K562 (cell line): ENCODE results near the gene TBRG4. TPM values are rescaled to one million over a fixed set of nuclear protein-coding genes. Genes with fewer than 3 reads are reported as not detected.
A peak's percentile ranks its signal among the peaks of the same experiment; 100 is the strongest.

ENCODE experiments used
- ATAC-seq: fragments of 200-7000 bp; cut with Tn5 transposase; 3 replicates; pipeline ENCODE4 v1.9.1; 2020; ENCODE audit warnings: moderate library complexity
- BruUV-seq: library from RNA; stranded (reverse); fragments of 400-500 nt; replicated peaks from 2 replicates; lab custom pipeline; 2021; lab: Mats Ljungman, UMichigan
- CTCF ChIA-PET: fragments of 300-600 bp; formaldehyde crosslinking; extraction: SDS; loops from one replicate; lab custom pipeline; 2021; ENCODE audit warnings: low intra/inter-chr PET ratio; lab: Yijun Ruan, JAX
- POLR2A ChIA-PET: fragments of 300-600, 350-650 bp; sonication (Branson Sonifier 250); formaldehyde crosslinking; extraction: SDS; loops from one replicate; lab custom pipeline; 2021; ENCODE audit warnings: antibody characterized with exemption, inconsistent platforms; lab: Yijun Ruan, JAX
- DNase-seq, 4 experiments: peaks; one replicate each; pipeline versions ENCODE4 v3.0.0 to v3.0.0-alpha.2; 2011 to 2018; ENCODE audit warnings: low spot score in 3 of 4, mixed read lengths in 3 of 4; ENCODE audit errors: extremely low read depth in 1 of 4
- FAIRE-seq: peaks from 2 replicates; lab custom pipeline; 2011; peaks lifted over from hg19 to GRCh38; lab: Jason Lieb, UNC
- H2AFZ ChIP-seq: 2 replicates; pipeline ENCODE4 v1.6.0; 2011; ENCODE audit warnings: low read depth, low read length, control low read depth, inconsistent platforms
- H3K27ac ChIP-seq: fragments of 200-600 bp; 3 replicates; pipeline ENCODE4 v1.8.0; 2011; ENCODE audit warnings: low read depth, mild to moderate bottlenecking, control low read depth, inconsistent platforms, low read length, moderate library complexity, mixed read lengths; ENCODE audit errors: extremely low read depth
- H3K27me3 ChIP-seq, 2 experiments: fragments of 300-600 bp in 1 of 2; 2 replicates in 1 of 2; 3 replicates in 1 of 2; pipeline versions ENCODE4 v1.6.0 to v1.8.0; 2011; ENCODE audit warnings: inconsistent platforms in 2 of 2, low read length in 2 of 2, mild to moderate bottlenecking in 1 of 2, mixed read lengths in 1 of 2, moderate library complexity in 1 of 2; ENCODE audit not compliant: control insufficient read depth in 2 of 2, insufficient read depth in 2 of 2
- H3K36me3 ChIP-seq: fragments of 300-600 bp; 3 replicates; pipeline ENCODE4 v1.8.0; 2011; ENCODE audit warnings: mild to moderate bottlenecking, low read length, inconsistent platforms; ENCODE audit not compliant: control insufficient read depth, insufficient read depth
- H3K4me1 ChIP-seq, 2 experiments: fragments of 200-600 bp in 1 of 2; replicated peaks in 1 of 2; 2 replicates in 1 of 2; 3 replicates in 1 of 2; pipeline versions ENCODE4 v1.5.1 to v1.8.0; 2011; ENCODE audit warnings: inconsistent platforms in 2 of 2, low read length in 2 of 2, mild to moderate bottlenecking in 1 of 2, mixed read lengths in 1 of 2, moderate library complexity in 1 of 2; ENCODE audit not compliant: control insufficient read depth in 2 of 2, insufficient read depth in 2 of 2
- H3K4me2 ChIP-seq: 2 replicates; pipeline ENCODE4 v1.6.1; 2011; ENCODE audit warnings: low read length, control low read depth, inconsistent platforms, mixed read lengths; ENCODE audit not compliant: insufficient read depth
- H3K4me3 ChIP-seq: fragments of 200-600 bp; sonication (generic), shearing (Covaris generic); 2 replicates; pipeline ENCODE4 v1.5.1; 2016; ENCODE audit warnings: control low read depth, inconsistent platforms
- H3K79me2 ChIP-seq: fragments of 200-600 bp; 3 replicates; pipeline ENCODE4 v1.8.0; 2011; ENCODE audit warnings: low read length, inconsistent platforms; ENCODE audit not compliant: control insufficient read depth, insufficient read depth
- H3K9ac ChIP-seq, 2 experiments: 2 replicates each; pipeline versions ENCODE4 v1.6.0 to v1.6.1; 2011; ENCODE audit warnings: low read depth in 2 of 2, low read length in 2 of 2, control low read depth in 1 of 2, inconsistent platforms in 1 of 2, mild to moderate bottlenecking in 1 of 2, mixed read lengths in 1 of 2; ENCODE audit not compliant: insufficient read depth in 1 of 2
- H3K9me1 ChIP-seq: one replicate; pipeline ENCODE4 v1.6.0; 2011; ENCODE audit warnings: inconsistent platforms, mild to moderate bottlenecking, low read length, moderate library complexity; ENCODE audit not compliant: control insufficient read depth, insufficient read depth
- H3K9me3 ChIP-seq: replicated peaks from 2 replicates; pipeline ENCODE4 v1.5.1; 2011; ENCODE audit warnings: low read depth, low read length, inconsistent platforms; ENCODE audit not compliant: control insufficient read depth, insufficient read depth
- H4K20me1 ChIP-seq: replicated peaks from 2 replicates; pipeline ENCODE4 v1.6.1; 2011; ENCODE audit warnings: low read length, inconsistent platforms, mixed read lengths; ENCODE audit not compliant: control insufficient read depth, insufficient read depth
- ARHGAP35 ChIP-seq: fragments of 450-650 bp; IDR thresholded peaks from 2 replicates; pipeline ENCODE4 v1.6.1; 2018; ENCODE audit not compliant: partially characterized antibody
- CREB5 ChIP-seq: fragments of 250-450 bp; sonication (Bioruptor Pico); IDR thresholded peaks from 2 replicates; pipeline ENCODE4 v1.5.0; 2020; ENCODE audit warnings: mild to moderate bottlenecking
- GABPA ChIP-seq: fragments of 200-800 bp; sonication (Bioruptor generic); conservative IDR thresholded peaks from 2 replicates; pipeline ENCODE4 v1.6.1; 2016; ENCODE audit warnings: low read depth, missing genetic modification characterization, missing compliant biosample characterization
- KDM2B ChIP-seq: fragments of 250-450 bp; sonication (Bioruptor Pico); IDR thresholded peaks from 2 replicates; pipeline ENCODE4 v1.8.0; 2021; ENCODE audit warnings: mild to moderate bottlenecking, moderate library complexity
- KHSRP ChIP-seq: fragments of 450-650 bp; IDR thresholded peaks from 2 replicates; pipeline ENCODE4 v1.6.1; 2017
- MAFG ChIP-seq: fragments of 450-650 bp; conservative IDR thresholded peaks from 2 replicates; pipeline ENCODE4 v1.6.1; 2016; ENCODE audit warnings: missing genetic modification characterization, missing compliant biosample characterization
- MCM5 ChIP-seq: fragments of 450-650 bp; IDR thresholded peaks from 2 replicates; pipeline ENCODE4 v1.6.1; 2016; ENCODE audit warnings: low read depth
- MTF1 ChIP-seq: fragments of 250-450 bp; sonication (Bioruptor Pico); IDR thresholded peaks from 2 replicates; pipeline ENCODE4 v1.9.0; 2021; ENCODE audit warnings: moderate library complexity, mild to moderate bottlenecking, inconsistent platforms, borderline replicate concordance
- NFIX ChIP-seq: fragments of 250-450 bp; sonication (Bioruptor Pico); IDR thresholded peaks from 2 replicates; pipeline ENCODE4 v1.4.0; 2020; ENCODE audit warnings: low read depth, mild to moderate bottlenecking, moderate library complexity
- PTRF ChIP-seq: fragments of 450-650 bp; IDR thresholded peaks from 2 replicates; pipeline ENCODE4 v1.6.1; 2016; ENCODE audit warnings: mild to moderate bottlenecking, missing genetic modification characterization, missing compliant biosample characterization
- RBFOX2 ChIP-seq: fragments of 200-400 bp; formaldehyde crosslinking; IDR thresholded peaks from 2 replicates; pipeline ENCODE4 v1.6.1; 2017; ENCODE audit warnings: low read depth, mild to moderate bottlenecking, low read length, moderate library complexity
- RFX5 ChIP-seq: IDR thresholded peaks from 2 replicates; pipeline ENCODE4 v1.6.1; 2011; ENCODE audit warnings: low read depth, mild to moderate bottlenecking, improper control_type of control experiment, low read length
- SMC3 ChIP-seq: conservative IDR thresholded peaks from 2 replicates; pipeline ENCODE4 v1.6.1; 2011; ENCODE audit warnings: low read depth, low read length, improper control_type of control experiment; ENCODE audit not compliant: insufficient read depth
- TOE1 ChIP-seq, 2 experiments: fragments of 450-650 bp in 1 of 2; sonication (generic) in 1 of 2; formaldehyde crosslinking in 1 of 2; IDR thresholded peaks; 2 replicates each; pipeline versions ENCODE4 v1.7.1 to v1.8.0; 2016 to 2022; ENCODE audit warnings: borderline replicate concordance in 2 of 2, mild to moderate bottlenecking in 2 of 2, antibody characterized with exemption in 1 of 2, inconsistent platforms in 1 of 2, low read depth in 1 of 2, missing genetic modification reagents in 1 of 2, moderate library complexity in 1 of 2
- ZBTB1 ChIP-seq: sonication (generic); formaldehyde crosslinking; IDR thresholded peaks from 2 replicates; pipeline ENCODE4 v1.8.1; 2023; ENCODE audit warnings: missing genetic modification reagents, low read depth, mild to moderate bottlenecking, borderline replicate concordance
- ZC3H4 ChIP-seq: sonication (generic); formaldehyde crosslinking; IDR thresholded peaks from 2 replicates; pipeline ENCODE4 v1.9.0; 2021; ENCODE audit warnings: missing genetic modification reagents, borderline replicate concordance
- ZNF232 ChIP-seq: sonication (generic); formaldehyde crosslinking; IDR thresholded peaks from 2 replicates; pipeline ENCODE4 v1.8.0; 2022; ENCODE audit warnings: mild to moderate bottlenecking, missing genetic modification reagents
- ZNF41 ChIP-seq: fragments of 250-450 bp; sonication (Bioruptor Pico); conservative IDR thresholded peaks from 2 replicates; pipeline ENCODE4 v1.4.0; 2020; ENCODE audit warnings: mild to moderate bottlenecking
- WGBS: fragments of 100-300 bp; shearing (Covaris generic); methylation state at CpG from one replicate; pipeline ENCODE4 v1.1.6; 2016; ENCODE audit warnings: low coverage, mixed read lengths; ENCODE audit not compliant: insufficient coverage; ENCODE audit errors: missing lambda C conversion rate; 5-methylcytosine and 5-hydroxymethylcytosine counted together
- in situ Hi-C: fragments of 300-500 bp; cut with MboI; formaldehyde crosslinking; loops from 4 replicates; pipeline ENCODE4 v1.15.0; 2018; ENCODE audit warnings: inconsistent platforms, mixed read lengths
- intact Hi-C: fragments of 100-400 bp; cut with micrococcal nuclease; formaldehyde crosslinking; loops from 2 replicates; pipeline ENCODE4 v1.14.2; 2022
- polyA plus RNA-seq, 8 experiments: library from polyadenylated mRNA; depleted of rRNA in 4 of 8; stranded (reverse) in 5 of 8; unstranded in 3 of 8; fragments of >200 nt; fragmentation: Nextera tagmentation in 2 of 8; fragmentation: Illumina TruSeq in 1 of 8; extraction: Ambion mirVana in 2 of 8; extraction: Trizol in 1 of 8; gene quantifications; 2 replicates each; pipeline versions ENCODE4 v1.2.1 to v1.2.3, GENCODE V29; 2011 to 2014; ENCODE audit warnings: inconsistent platforms in 1 of 8, missing spikeins in 1 of 8
- total RNA-seq, 7 experiments: library from RNA; depleted of rRNA in 6 of 7; stranded (reverse); fragments of >200 nt in 6 of 7; fragmentation: Illumina TruSeq in 2 of 7; extraction: Trizol in 2 of 7; gene quantifications; 2 replicates each; pipeline versions ENCODE4 v1.2.1 to v1.2.3, GENCODE V29; 2011 to 2021; ENCODE audit warnings: low replicate concordance in 1 of 7
- TF ChIP-seq, protein P1 (sequence below): fragments of 250-450 bp; sonication (Bioruptor Pico); IDR thresholded peaks from 2 replicates; pipeline ENCODE4 v1.4.0; 2020; ENCODE audit warnings: mild to moderate bottlenecking, moderate library complexity, borderline replicate concordance

The TBRG4 gene
- total and polyA plus RNA-seq, 9 of the 15 experiments (the other 6 are each of a cell fraction or from before 2014, with no cell fraction given): 11.2 to 322 (median 216) TPM

DNA sequence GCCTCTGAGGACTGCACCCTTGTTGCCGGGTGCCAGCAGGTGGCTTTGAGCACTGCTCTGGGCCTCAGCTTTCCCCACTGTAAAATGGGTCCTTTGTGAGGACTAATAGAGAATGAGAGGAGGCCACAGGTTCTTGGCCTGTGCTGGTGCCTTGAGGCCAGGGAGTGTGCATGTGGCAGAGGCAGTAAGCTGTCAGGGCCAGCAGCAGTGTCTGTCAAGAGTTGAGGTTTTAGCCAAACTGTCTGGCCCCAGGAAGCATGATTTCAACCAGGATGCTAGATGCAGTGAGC is 36.2 kb downstream of the TBRG4 start:
- no peak overlapping the region for H3K27ac ChIP-seq
- WGBS: 92% methylated on average over 1 of the region's 1 CpG
- no peak overlapping the region for H2AFZ ChIP-seq
- TF ChIP-seq ARHGAP35 (no peak), SMC3 (no peak), ZBTB1 (CRISPR knock-in tag) (no peak), NFIX (CRISPR knock-in tag) (no peak), CREB5 (CRISPR knock-in tag) (no peak), TOE1 (IDR thresholded peaks at IDR 0.05; ENCODE audit: borderline replicate concordance) (no peak), TOE1 (CRISPR knock-in tag; IDR thresholded peaks at IDR 0.05; ENCODE audit: borderline replicate concordance, low read depth) (no peak), ZC3H4 (CRISPR knock-in tag) (no peak), KHSRP (no peak), ZNF232 (CRISPR knock-in tag) (no peak), MTF1 (CRISPR knock-in tag) (no peak), RFX5 (no peak), RBFOX2 (no peak), ZNF41 (CRISPR knock-in tag) (no peak), MAFG (no peak), GABPA (no peak), KDM2B (CRISPR knock-in tag) (no peak), MCM5 (no peak), PTRF (tag) (no peak)
- TF ChIP-seq, protein P1, sequence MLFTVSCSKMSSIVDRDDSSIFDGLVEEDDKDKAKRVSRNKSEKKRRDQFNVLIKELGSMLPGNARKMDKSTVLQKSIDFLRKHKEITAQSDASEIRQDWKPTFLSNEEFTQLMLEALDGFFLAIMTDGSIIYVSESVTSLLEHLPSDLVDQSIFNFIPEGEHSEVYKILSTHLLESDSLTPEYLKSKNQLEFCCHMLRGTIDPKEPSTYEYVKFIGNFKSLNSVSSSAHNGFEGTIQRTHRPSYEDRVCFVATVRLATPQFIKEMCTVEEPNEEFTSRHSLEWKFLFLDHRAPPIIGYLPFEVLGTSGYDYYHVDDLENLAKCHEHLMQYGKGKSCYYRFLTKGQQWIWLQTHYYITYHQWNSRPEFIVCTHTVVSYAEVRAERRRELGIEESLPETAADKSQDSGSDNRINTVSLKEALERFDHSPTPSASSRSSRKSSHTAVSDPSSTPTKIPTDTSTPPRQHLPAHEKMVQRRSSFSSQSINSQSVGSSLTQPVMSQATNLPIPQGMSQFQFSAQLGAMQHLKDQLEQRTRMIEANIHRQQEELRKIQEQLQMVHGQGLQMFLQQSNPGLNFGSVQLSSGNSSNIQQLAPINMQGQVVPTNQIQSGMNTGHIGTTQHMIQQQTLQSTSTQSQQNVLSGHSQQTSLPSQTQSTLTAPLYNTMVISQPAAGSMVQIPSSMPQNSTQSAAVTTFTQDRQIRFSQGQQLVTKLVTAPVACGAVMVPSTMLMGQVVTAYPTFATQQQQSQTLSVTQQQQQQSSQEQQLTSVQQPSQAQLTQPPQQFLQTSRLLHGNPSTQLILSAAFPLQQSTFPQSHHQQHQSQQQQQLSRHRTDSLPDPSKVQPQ (CRISPR knock-in tag): no peak
- H3K79me2 ChIP-seq: no peaks in the 10 kb centered on the region
- H3K9me1 ChIP-seq: no peaks in the 10 kb centered on the region
- intact Hi-C loops: loop anchor here (10.0 kb wide), 1 partner anchor 100 kb away; the partner anchor contains the start of gene MYO1G
- peaks cover 0 to 18% of the 10 kb centered on the region in 2 experiments; a peak in 1 of 5 replicates for H3K4me1 ChIP-seq
- H3K9ac ChIP-seq: peak overlapping the region in 1 of 2 experiments; percentile 58; a peak in 2 of 4 replicates
- FAIRE-seq (no peak), DNase-seq (no peak), ATAC-seq (no peak)
- no peaks in the 10 kb centered on the region for H3K27me3 ChIP-seq
- in situ Hi-C loops: no loop called here
- ChIA-PET CTCF (no interaction called here), POLR2A (interaction anchor here (0.7 to 1.0 kb wide), 3 partner anchors 12 to 90 kb away, joined by 3 to 7 read pairs (median 3); no protein-coding TSS in a partner anchor)
- BruUV-seq: no TSS peak
- H3K4me3 ChIP-seq: no peak overlapping the region
- H3K36me3 ChIP-seq: peaks cover 65% of the 10 kb centered on the region; the same call in 2 of the 3 replicates
- H3K4me2 ChIP-seq: no peak overlapping the region
- no peaks in the 10 kb centered on the region for H3K9me3 ChIP-seq
- peaks cover 4% of the 10 kb centered on the region; the same call in 1 of the 2 replicates for H4K20me1 ChIP-seq
